ENCODE results near the gene MGMT. TPM values are rescaled to one million over a fixed set of nuclear protein-coding genes. Genes with fewer than 3 reads are reported as not detected.
A peak's percentile ranks its signal among the peaks of the same experiment; 100 is the strongest.

MGMT gene
- total RNA-seq, 1 donor from 2014 or later, result 58.5 TPM

- ATAC-seq, result no peak
Observed at GRCh38 chr10:129765664-129766550, 298.9 kb downstream of the MGMT start.

GRCh38 chr10:129766611-129767550, 299.8 kb downstream of the MGMT start:
- peak; percentile 40 for DNase-seq (ENCODE audit: low spot score)
- ATAC-seq, result peak; percentile 10

More at GRCh38 chr10:129765664-129766550, 298.9 kb downstream of the MGMT start:
- peak; percentile 37 for DNase-seq (ENCODE audit: low spot score)

DNA sequence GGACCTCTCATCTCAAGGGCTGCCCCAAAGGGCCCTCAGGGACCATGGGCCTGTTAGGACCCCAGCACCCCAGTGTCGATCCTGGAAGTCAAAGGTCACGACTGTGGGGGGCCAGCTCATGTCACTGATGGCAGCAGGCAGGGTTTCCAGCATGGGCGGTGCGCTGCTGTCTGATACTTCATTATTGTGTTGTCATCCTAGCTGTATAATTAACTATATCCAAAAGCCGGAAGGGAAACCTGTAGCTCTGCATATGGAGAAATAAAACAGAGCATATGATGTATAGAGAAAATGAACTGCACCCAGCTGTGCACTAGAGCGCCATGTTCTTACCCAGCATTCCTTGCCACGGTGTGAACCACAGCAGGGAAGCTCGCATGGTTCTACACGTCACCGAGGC, 300.7 kb downstream of the MGMT start:
- ATAC-seq (no peak), DNase-seq (ENCODE audit: low spot score) (no peak)

- no peak for ATAC-seq
- DNase-seq (ENCODE audit: low spot score), result peak; percentile 35
Observed at GRCh38 chr10:129768437-129769355, 301.7 kb downstream of the MGMT start.

DNA sequence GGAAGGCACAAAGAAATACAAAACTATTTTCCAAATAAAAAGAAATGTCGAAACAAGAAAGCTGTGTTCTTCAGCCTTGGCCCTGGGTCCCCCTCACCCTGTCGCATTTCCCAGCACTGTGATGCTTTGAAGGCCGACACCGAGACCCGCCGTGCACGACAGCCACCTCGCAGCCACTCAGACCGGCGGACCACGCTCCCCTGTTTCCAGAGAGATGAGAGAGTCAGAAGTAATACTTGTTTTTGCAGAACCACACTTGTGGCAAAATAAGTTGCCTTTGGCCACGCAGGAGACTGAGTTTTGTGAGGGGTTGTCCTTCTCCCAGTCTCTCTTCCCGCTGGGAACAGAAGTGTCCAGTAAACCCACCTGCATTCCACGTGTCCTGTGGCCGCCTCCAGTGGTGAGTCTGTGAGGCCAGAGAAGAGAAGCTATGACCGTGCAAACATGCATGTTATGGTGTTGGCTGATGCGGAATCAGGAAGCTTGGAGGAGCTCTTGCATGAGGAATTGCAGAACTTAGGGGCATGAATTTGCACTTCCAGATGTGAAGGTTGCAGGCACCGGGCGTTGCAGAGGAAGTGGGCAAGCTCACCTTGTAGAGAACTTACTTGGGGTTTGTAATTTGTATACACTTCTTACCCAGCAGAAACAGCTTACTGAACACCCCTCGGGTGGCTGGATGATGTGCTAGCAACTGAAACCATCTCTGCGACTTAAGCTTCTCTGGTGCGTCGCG, 302.5 kb downstream of the MGMT start:
- ATAC-seq (no peak), DNase-seq (ENCODE audit: low spot score) (no peak)

- DNase-seq (ENCODE audit: low spot score) (peak; percentile 31), ATAC-seq (no peak)
Observed at GRCh38 chr10:129770286-129770685, 303.2 kb downstream of the MGMT start.

DNA sequence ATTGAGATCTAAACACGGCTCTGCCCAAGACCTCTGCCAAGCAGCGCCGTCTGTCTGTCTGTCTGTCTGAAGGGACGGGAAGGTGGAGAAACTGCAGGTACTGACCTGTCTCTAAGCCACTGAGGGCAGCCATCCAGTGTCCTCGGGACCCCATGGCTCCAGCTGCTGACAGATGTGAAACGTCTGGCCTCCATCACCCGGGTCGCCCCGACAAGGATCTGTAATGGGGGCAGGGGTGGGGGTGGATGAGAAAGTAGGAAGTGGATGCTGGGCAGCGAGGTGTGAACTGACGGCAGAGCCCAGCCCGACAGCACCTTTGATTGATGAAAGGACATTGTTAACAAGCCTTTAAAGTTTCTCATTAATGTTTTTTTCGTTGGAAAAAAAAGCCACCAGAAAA, 304.0 kb downstream of the MGMT start:
- ATAC-seq, result no peak
- no peak for DNase-seq (ENCODE audit: low spot score)

GRCh38 chr10:129771576-129771975, 304.5 kb downstream of the MGMT start:
- ATAC-seq, result no peak
- peak; percentile 28 for DNase-seq (ENCODE audit: low spot score)

DNA sequence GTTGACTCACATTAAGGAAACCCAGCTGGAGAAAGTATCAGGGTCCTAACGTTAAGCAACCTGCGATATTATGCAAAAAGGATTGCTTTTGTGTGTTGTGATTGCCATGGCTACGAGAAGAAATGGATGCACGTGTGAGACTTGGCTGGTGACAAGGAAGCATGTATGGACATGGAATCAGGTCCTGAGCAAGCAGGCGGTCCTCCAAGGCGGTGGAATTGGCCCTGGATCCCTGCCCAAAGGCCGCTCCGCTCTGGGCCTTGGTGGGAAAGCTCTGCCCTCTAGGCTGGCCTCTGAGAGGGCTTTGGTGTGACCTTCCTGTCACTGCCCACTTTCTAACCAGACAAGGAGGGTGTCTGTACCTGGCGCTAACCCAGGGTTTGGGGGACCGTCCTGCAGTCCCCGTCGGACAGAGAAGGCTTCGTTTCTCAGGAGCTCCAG, 305.0 kb downstream of the MGMT start:
- ATAC-seq, result no peak
- DNase-seq (ENCODE audit: low spot score), result peak; percentile 39

DNA sequence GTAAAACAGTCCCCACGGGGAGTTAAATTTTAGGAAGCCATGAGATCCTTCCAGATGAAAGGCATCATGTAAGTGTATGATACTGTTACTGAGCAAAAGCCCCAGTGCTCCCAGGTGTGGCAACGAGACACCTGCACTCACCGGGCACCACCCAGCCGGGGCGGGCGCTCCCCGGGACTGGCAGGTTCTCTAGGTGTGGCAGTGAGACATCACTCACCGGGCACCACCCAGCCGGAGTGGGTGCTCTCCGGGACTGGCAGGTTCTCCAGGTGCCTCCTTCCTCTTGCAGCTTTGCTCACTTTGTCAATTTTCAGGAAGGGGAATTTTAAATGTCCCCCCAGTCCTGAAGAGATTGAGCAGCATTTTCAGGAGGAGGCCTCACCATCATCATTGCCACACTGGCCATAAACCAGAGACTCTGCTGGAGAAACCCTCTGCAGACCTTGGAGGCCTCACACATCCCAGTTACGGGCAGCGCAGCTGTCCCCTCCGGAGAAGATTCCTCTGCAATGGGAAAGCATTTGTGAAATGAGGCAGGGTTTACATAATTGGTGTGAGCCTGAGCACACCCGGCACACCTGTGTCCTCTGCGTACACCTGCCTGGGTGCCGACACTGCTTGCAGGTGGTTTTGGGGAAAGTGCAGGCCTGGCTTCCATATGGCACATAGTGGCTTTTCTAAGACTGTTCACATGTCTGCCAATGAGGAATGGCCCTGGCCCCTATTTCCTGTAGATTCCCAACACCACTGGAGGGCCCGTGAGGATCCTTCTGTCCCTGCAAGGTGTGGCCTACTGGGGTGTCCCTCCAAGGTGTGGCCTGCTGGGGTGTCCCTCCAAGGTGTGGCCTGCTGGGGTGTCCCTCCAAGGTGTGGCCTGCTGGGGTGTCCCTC, 305.7 kb downstream of the MGMT start:
- DNase-seq (ENCODE audit: low spot score) (peak; percentile 23), ATAC-seq (no peak)

DNA sequence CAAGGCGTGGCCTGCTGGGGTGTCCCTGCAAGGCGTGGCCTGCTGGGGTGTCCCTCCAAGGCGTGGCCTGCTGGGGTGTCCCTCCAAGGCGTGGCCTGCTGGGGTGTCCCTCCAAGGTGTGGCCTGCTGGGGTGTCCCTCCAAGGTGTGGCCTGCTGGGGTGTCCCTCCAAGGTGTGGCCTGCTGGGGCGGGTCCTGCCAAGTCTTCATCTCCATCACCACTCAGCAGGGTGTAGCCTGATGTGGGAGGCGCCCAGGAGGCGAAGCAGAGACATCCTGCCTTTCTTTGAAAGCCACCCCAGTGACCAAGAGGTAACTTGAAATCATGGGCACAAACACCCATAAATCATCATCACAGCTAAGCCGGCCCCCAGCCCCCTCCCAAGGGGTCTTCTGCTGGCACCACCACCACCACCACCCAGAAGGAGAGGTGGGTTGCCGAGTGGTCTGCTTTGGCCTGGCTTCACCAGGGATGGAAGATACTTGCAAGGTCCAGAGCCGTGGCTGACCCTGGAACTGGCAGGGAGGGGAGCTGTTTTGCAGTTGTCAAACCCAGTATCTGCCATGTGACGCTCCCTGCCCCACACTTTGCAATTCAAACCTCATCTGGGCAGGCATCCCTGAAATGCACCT, 306.4 kb downstream of the MGMT start:
- ATAC-seq (peak; percentile 3), DNase-seq (ENCODE audit: low spot score) (peak; percentile 38)

GRCh38 chr10:129774082-129774735, 307.2 kb downstream of the MGMT start:
- ATAC-seq, result peak; percentile 50
- peak; percentile 50 for DNase-seq (ENCODE audit: low spot score)

- peak; percentile 47 for DNase-seq (ENCODE audit: low spot score)
- peak; percentile 53 for ATAC-seq
Observed at GRCh38 chr10:129774736-129775401, 307.8 kb downstream of the MGMT start.

DNA sequence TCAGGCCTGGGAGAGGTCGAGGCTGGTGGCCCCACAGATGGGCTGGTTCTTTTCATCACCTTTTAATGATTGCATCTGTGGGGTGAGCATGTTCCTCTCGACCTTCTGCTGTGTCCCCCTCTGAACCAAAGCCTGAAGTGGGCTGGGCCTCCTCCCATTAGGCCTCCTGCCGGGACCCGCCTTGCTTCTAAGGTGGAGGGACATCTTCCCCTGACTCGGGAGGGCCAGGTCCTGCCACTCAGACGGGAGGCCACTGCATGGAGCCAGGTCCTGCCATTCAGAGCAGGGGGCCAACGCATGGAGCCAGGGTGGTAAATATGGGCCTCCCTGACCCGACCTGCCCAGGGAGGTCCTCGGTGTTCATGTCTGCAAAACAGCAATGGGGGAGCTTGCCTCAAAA, 308.6 kb downstream of the MGMT start:
- DNase-seq (ENCODE audit: low spot score), result peak; percentile 34
- ATAC-seq, result no peak

DNA sequence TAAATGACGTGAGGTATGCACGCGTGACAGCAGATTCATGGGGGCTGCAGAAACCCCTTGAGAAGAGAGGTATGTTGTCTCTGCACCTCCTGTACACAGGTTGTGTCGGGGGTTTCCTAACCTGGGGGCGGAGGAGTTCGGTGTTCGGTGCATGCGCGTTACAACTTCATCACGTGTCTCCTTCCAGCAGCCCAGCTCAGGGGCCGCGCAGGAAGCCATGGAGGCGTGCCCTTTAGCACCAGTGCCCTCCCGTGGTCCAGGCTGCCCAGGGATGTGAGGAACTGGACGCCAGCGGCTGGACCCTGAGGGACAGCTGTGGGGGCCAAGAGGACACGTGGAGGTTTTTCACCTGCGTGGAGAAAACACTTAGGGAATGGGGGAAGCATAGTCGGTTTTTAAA, 310.6 kb downstream of the MGMT start:
- ATAC-seq, result no peak
- DNase-seq (ENCODE audit: low spot score), result no peak

DNA sequence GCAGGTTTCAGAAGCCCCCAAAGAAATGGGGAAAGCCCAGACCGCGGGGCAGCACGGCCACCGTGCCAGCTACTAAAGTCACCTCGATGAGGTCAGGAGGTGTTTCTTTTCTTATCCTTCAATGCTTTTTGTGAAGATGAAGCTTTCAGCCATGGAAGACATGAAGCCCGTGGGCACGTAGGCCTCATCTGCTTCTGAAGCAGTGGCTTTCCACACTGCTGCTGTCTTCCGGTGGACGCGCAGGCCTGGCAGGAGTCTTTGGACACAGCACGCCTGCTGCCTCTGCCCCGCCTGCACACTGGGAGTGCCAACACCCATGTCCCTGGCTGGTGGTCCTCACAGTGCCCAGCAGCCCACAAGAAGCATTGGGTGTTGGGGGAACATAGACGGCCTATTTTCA, 311.5 kb downstream of the MGMT start:
- no peak for DNase-seq (ENCODE audit: low spot score)

More for the DNA sequence above, 311.5 kb downstream of the MGMT start:
- no peak for ATAC-seq
